Measurements from ENCODE around the gene EPB41L4A.
"Not testable (repeated sequence)": the region's sequence is repeated elsewhere in the genome, so short reads cannot be mapped to it uniquely, and the experiment has no call there.

Gene EPB41L4A

GRCh38 chr5:112210430-112211005 is 208.6 kb downstream of the EPB41L4A start:
- no peak overlapping the region for H3K4me3 ChIP-seq (ENCODE audit: low read length)
- peak; percentile 59 for TF ChIP-seq CTCF (IDR thresholded peaks at IDR 0.05; ENCODE audit: low read depth, low read length, poor library complexity, severe bottlenecking)
- TF ChIP-seq EZH2phosphoT487 (IDR thresholded peaks at IDR 0.05; ENCODE audit: borderline replicate concordance, low read length): no peak
- H3K4me1 ChIP-seq (ENCODE audit: control insufficient read depth, low read length): no peaks in the 10 kb centered on the region
- H3K9me2 ChIP-seq (replicated peaks; ENCODE audit: control insufficient read depth, low read length): no peaks in the 10 kb centered on the region; the same call in 1 of the 2 replicates
- H3K36me3 ChIP-seq (ENCODE audit: control insufficient read depth, low read length): no peaks in the 10 kb centered on the region
- peaks cover 11% of the 10 kb centered on the region; the same call in 1 of the 2 replicates for H3K27me3 ChIP-seq (ENCODE audit: control insufficient read depth, low read length)
- H4K20me1 ChIP-seq (ENCODE audit: control insufficient read depth, insufficient read depth, low read depth, low read length): no peaks in the 10 kb centered on the region
- H3K79me2 ChIP-seq (ENCODE audit: control insufficient read depth, low read length): no peaks in the 10 kb centered on the region
- no peaks in the 10 kb centered on the region for H3K9me3 ChIP-seq (ENCODE audit: control insufficient read depth, insufficient read depth, low read length)
- no peaks in the 10 kb centered on the region for H3F3A ChIP-seq (ENCODE audit: control insufficient read depth, insufficient read depth)
- H3K27ac ChIP-seq (ENCODE audit: low read depth, low read length): no peak overlapping the region
- no peak overlapping the region for H3K4me2 ChIP-seq (ENCODE audit: low read length)

- no peaks in the 10 kb centered on the region for H3F3A ChIP-seq (ENCODE audit: control insufficient read depth, insufficient read depth)
- H3K4me1 ChIP-seq (ENCODE audit: control insufficient read depth, low read length): no peaks in the 10 kb centered on the region
- no peak overlapping the region for H3K27ac ChIP-seq (ENCODE audit: low read depth, low read length)
- peaks cover 15% of the 10 kb centered on the region for H3K27me3 ChIP-seq (ENCODE audit: control insufficient read depth, low read length)
- no peak overlapping the region for H3K4me3 ChIP-seq (ENCODE audit: low read length)
- TF ChIP-seq CTCF (IDR thresholded peaks at IDR 0.05; ENCODE audit: low read depth, low read length, poor library complexity, severe bottlenecking): no peak
- no peak for TF ChIP-seq EZH2phosphoT487 (IDR thresholded peaks at IDR 0.05; ENCODE audit: borderline replicate concordance, low read length)
- no peaks in the 10 kb centered on the region for H3K36me3 ChIP-seq (ENCODE audit: control insufficient read depth, low read length)
- H3K9me3 ChIP-seq (ENCODE audit: control insufficient read depth, insufficient read depth, low read length): no peaks in the 10 kb centered on the region
- H3K9me2 ChIP-seq (replicated peaks; ENCODE audit: control insufficient read depth, low read length): no peaks in the 10 kb centered on the region; the same call in 1 of the 2 replicates
- no peaks in the 10 kb centered on the region for H3K79me2 ChIP-seq (ENCODE audit: control insufficient read depth, low read length)
- no peak overlapping the region for H3K4me2 ChIP-seq (ENCODE audit: low read length)
- no peaks in the 10 kb centered on the region for H4K20me1 ChIP-seq (ENCODE audit: control insufficient read depth, insufficient read depth, low read depth, low read length)
Observed at GRCh38 chr5:112208699-112209615, 210.1 kb downstream of the EPB41L4A start.

- not testable (repeated sequence) for H3K4me1 ChIP-seq (ENCODE audit: control insufficient read depth, low read length); H3K27ac ChIP-seq (ENCODE audit: low read depth, low read length); H3K9me2 ChIP-seq (replicated peaks; ENCODE audit: control insufficient read depth, low read length); H3K79me2 ChIP-seq (ENCODE audit: control insufficient read depth, low read length); H3K4me2 ChIP-seq (ENCODE audit: low read length); H3K4me3 ChIP-seq (ENCODE audit: low read length); H3K36me3 ChIP-seq (ENCODE audit: control insufficient read depth, low read length); H3K9me3 ChIP-seq (ENCODE audit: control insufficient read depth, insufficient read depth, low read length); H4K20me1 ChIP-seq (ENCODE audit: control insufficient read depth, insufficient read depth, low read depth, low read length); H3F3A ChIP-seq (ENCODE audit: control insufficient read depth, insufficient read depth)
- peaks cover 15% of the 10 kb centered on the region for H3K27me3 ChIP-seq (ENCODE audit: control insufficient read depth, low read length)
Observed at GRCh38 chr5:112208195-112208594, 210.9 kb downstream of the EPB41L4A start.

GRCh38 chr5:112205846-112206245 is 213.2 kb downstream of the EPB41L4A start:
- no peaks in the 10 kb centered on the region for H3K4me1 ChIP-seq (ENCODE audit: control insufficient read depth, low read length)
- H3K4me2 ChIP-seq (ENCODE audit: low read length): no peak overlapping the region
- H3K27me3 ChIP-seq (ENCODE audit: control insufficient read depth, low read length): peaks cover 24% of the 10 kb centered on the region
- no peak overlapping the region for H3K4me3 ChIP-seq (ENCODE audit: low read length)
- no peaks in the 10 kb centered on the region; the same call in 1 of the 2 replicates for H3K9me2 ChIP-seq (replicated peaks; ENCODE audit: control insufficient read depth, low read length)
- no peaks in the 10 kb centered on the region for H4K20me1 ChIP-seq (ENCODE audit: control insufficient read depth, insufficient read depth, low read depth, low read length)
- no peak for TF ChIP-seq CTCF (IDR thresholded peaks at IDR 0.05; ENCODE audit: low read depth, low read length, poor library complexity, severe bottlenecking)
- no peak for TF ChIP-seq EZH2phosphoT487 (IDR thresholded peaks at IDR 0.05; ENCODE audit: borderline replicate concordance, low read length)
- H3K27ac ChIP-seq (ENCODE audit: low read depth, low read length): no peak overlapping the region
- H3K9me3 ChIP-seq (ENCODE audit: control insufficient read depth, insufficient read depth, low read length): no peaks in the 10 kb centered on the region
- H3F3A ChIP-seq (ENCODE audit: control insufficient read depth, insufficient read depth): no peaks in the 10 kb centered on the region
- H3K36me3 ChIP-seq (ENCODE audit: control insufficient read depth, low read length): no peaks in the 10 kb centered on the region
- H3K79me2 ChIP-seq (ENCODE audit: control insufficient read depth, low read length): no peaks in the 10 kb centered on the region

All from DOHH2 (cell line).